ENCODE data around the gene ETF1. TPM values are rescaled to one million over a fixed set of nuclear protein-coding genes. Genes with fewer than 3 reads are reported as not detected.
"Not testable (repeated sequence)": the region's sequence is repeated elsewhere in the genome, so short reads cannot be mapped to it uniquely, and the experiment has no call there.

Gene ETF1
- total RNA-seq, 2 experiments from 2014 or later, result 140 to 156 TPM

- ChIA-PET CTCF (interaction anchor here (1.2 to 1.5 kb wide), 2 partner anchors 12 to 40 kb away, joined by 4 read pairs; no protein-coding TSS in a partner anchor), POLR2A (no interaction called here)
- DNase-seq (no peak), ATAC-seq (no peak)
- Mint-ChIP-seq H3K36me3 (ENCODE audit: low read depth) (no peaks in the 10 kb centered on the region), H3K9me3 (ENCODE audit: low read depth) (no peaks in the 10 kb centered on the region), H3K4me1 (peaks cover 15% of the 10 kb centered on the region), H3K27me3 (peaks cover 21% of the 10 kb centered on the region), H3K27ac (no peak overlapping the region), H3K4me3 (no peak overlapping the region)
- intact Hi-C loops (cut with DNase I, micrococcal nuclease), result no loop called here
Measured at GRCh38 chr5:138489683-138490061, 53.4 kb downstream of the ETF1 start.

GRCh38 chr5:138488481-138488945, 54.5 kb downstream of the ETF1 start:
- H3K27me3 Mint-ChIP-seq, result peaks cover 23% of the 10 kb centered on the region
- peaks cover 15% of the 10 kb centered on the region for H3K4me1 Mint-ChIP-seq
- ATAC-seq (no peak), DNase-seq (no peak)
- no peaks in the 10 kb centered on the region for H3K36me3 Mint-ChIP-seq (ENCODE audit: low read depth)
- intact Hi-C loops (cut with DNase I, micrococcal nuclease), result no loop called here
- ChIA-PET CTCF (no interaction called here), POLR2A (no interaction called here)
- no peak overlapping the region for H3K4me3 Mint-ChIP-seq
- no peaks in the 10 kb centered on the region for H3K9me3 Mint-ChIP-seq (ENCODE audit: low read depth)
- H3K27ac Mint-ChIP-seq, result no peak overlapping the region

GRCh38 chr5:138482638-138483037, 60.4 kb downstream of the ETF1 start:
- ChIA-PET POLR2A (no interaction called here), CTCF (no interaction called here)
- no peak for ATAC-seq
- no peak for DNase-seq
- intact Hi-C loops (cut with DNase I, micrococcal nuclease), result no loop called here
- H3K27ac Mint-ChIP-seq, result no peak overlapping the region
- H3K4me3 Mint-ChIP-seq, result no peak overlapping the region
- no peaks in the 10 kb centered on the region for H3K4me1 Mint-ChIP-seq
- no peaks in the 10 kb centered on the region for H3K36me3 Mint-ChIP-seq (ENCODE audit: low read depth)
- peaks cover 2% of the 10 kb centered on the region for H3K27me3 Mint-ChIP-seq
- H3K9me3 Mint-ChIP-seq (ENCODE audit: low read depth), result no peaks in the 10 kb centered on the region

GRCh38 chr5:138476918-138477317, 66.1 kb downstream of the ETF1 start:
- ATAC-seq, result no peak
- CTCF ChIA-PET, result interaction anchor here (0.6 to 1.0 kb wide), 2 partner anchors 22 to 27 kb away, joined by 3 to 4 read pairs; no protein-coding TSS in a partner anchor
- Mint-ChIP-seq H3K36me3 (ENCODE audit: low read depth) (no peaks in the 10 kb centered on the region), H3K27me3 (no peaks in the 10 kb centered on the region), H3K4me3 (no peak overlapping the region), H3K9me3 (ENCODE audit: low read depth) (no peaks in the 10 kb centered on the region), H3K4me1 (no peaks in the 10 kb centered on the region), H3K27ac (no peak overlapping the region)
- POLR2A ChIA-PET, result no interaction called here
- intact Hi-C loops (cut with DNase I, micrococcal nuclease), result no loop called here
- DNase-seq, result no peak

- H3K9me3 Mint-ChIP-seq (ENCODE audit: low read depth); DNase-seq; H3K27ac Mint-ChIP-seq; H3K27me3 Mint-ChIP-seq; H3K4me1 Mint-ChIP-seq; ATAC-seq; H3K4me3 Mint-ChIP-seq; H3K36me3 Mint-ChIP-seq (ENCODE audit: low read depth); intact Hi-C loops (cut with DNase I, micrococcal nuclease); POLR2A ChIA-PET: not testable (repeated sequence)
- CTCF ChIA-PET, result interaction anchor here (0.7 kb wide), 1 partner anchor 25 kb away, joined by 3 read pairs; no protein-coding TSS in a partner anchor
Measured at GRCh38 chr5:138473151-138473550, 69.9 kb downstream of the ETF1 start.

- CTCF ChIA-PET, result interaction anchor here (1.1 to 1.5 kb wide), 2 partner anchors 23 to 24 kb away, joined by 3 read pairs; no protein-coding TSS in a partner anchor
- Mint-ChIP-seq H3K36me3 (ENCODE audit: low read depth) (peaks cover 14% of the 10 kb centered on the region), H3K4me1 (peaks cover 15% of the 10 kb centered on the region), H3K27me3 (no peaks in the 10 kb centered on the region), H3K27ac (no peak overlapping the region), H3K4me3 (no peak overlapping the region), H3K9me3 (ENCODE audit: low read depth) (no peaks in the 10 kb centered on the region)
- POLR2A ChIA-PET, result no interaction called here
- DNase-seq (no peak), ATAC-seq (no peak)
- intact Hi-C loops (cut with DNase I, micrococcal nuclease), result no loop called here
Measured at GRCh38 chr5:138472353-138472752, 70.7 kb downstream of the ETF1 start.

- Mint-ChIP-seq H3K36me3 (ENCODE audit: low read depth) (peaks cover 26% of the 10 kb centered on the region), H3K4me1 (peaks cover 25% of the 10 kb centered on the region), H3K27me3 (no peaks in the 10 kb centered on the region), H3K27ac (no peak overlapping the region), H3K4me3 (no peak overlapping the region), H3K9me3 (ENCODE audit: low read depth) (no peaks in the 10 kb centered on the region)
- ATAC-seq, result no peak
- no peak for DNase-seq
- intact Hi-C loops (cut with DNase I, micrococcal nuclease), result no loop called here
- ChIA-PET CTCF (interaction anchor here (1.1 to 1.5 kb wide), 3 partner anchors 19 to 32 kb away, joined by 3 read pairs; partner anchors contain the start of gene REEP2), POLR2A (interaction anchor here (0.6 kb wide), 1 partner anchor 32 kb away, joined by 3 read pairs; no protein-coding TSS in a partner anchor)
Measured at GRCh38 chr5:138471052-138471361, 72.0 kb downstream of the ETF1 start.

- Mint-ChIP-seq H3K4me1 (peaks cover 25% of the 10 kb centered on the region), H3K36me3 (ENCODE audit: low read depth) (peaks cover 27% of the 10 kb centered on the region), H3K9me3 (ENCODE audit: low read depth) (no peaks in the 10 kb centered on the region), H3K27ac (no peak overlapping the region), H3K4me3 (no peak overlapping the region), H3K27me3 (no peaks in the 10 kb centered on the region)
- POLR2A ChIA-PET, result interaction anchor here (0.6 kb wide), 1 partner anchor 33 kb away, joined by 3 read pairs; no protein-coding TSS in a partner anchor
- ATAC-seq (no peak), DNase-seq (no peak)
- CTCF ChIA-PET, result interaction anchor here (1.1 to 1.5 kb wide), 3 partner anchors 20 to 31 kb away, joined by 3 read pairs; partner anchors contain the start of gene REEP2
- intact Hi-C loops (cut with DNase I, micrococcal nuclease), result no loop called here
Measured at GRCh38 chr5:138470322-138471051, 72.5 kb downstream of the ETF1 start.

GRCh38 chr5:138469540-138470321, 73.3 kb downstream of the ETF1 start:
- ChIA-PET POLR2A (no interaction called here), CTCF (interaction anchor here (0.6 to 1.4 kb wide), 2 partner anchors 32 to 91 kb away, joined by 3 to 4 read pairs; no protein-coding TSS in a partner anchor)
- H3K27me3 Mint-ChIP-seq, result no peaks in the 10 kb centered on the region
- peak; percentile 17 for DNase-seq
- intact Hi-C loops (cut with DNase I, micrococcal nuclease), result loop anchor here (10.0 kb wide), 3 partner anchors 725 to 1095 kb away; partner anchors contain the start of genes SIL1 (in 1 of the 2) and UBE2D2 (in 1 of the 2)
- H3K4me1 Mint-ChIP-seq, result peaks cover 25% of the 10 kb centered on the region
- H3K4me3 Mint-ChIP-seq, result no peak overlapping the region
- no peaks in the 10 kb centered on the region for H3K9me3 Mint-ChIP-seq (ENCODE audit: low read depth)
- no peak overlapping the region for H3K27ac Mint-ChIP-seq
- no peak for ATAC-seq
- H3K36me3 Mint-ChIP-seq (ENCODE audit: low read depth), result peaks cover 29% of the 10 kb centered on the region

GRCh38 chr5:138468966-138469539, 74.0 kb downstream of the ETF1 start:
- H3K4me3 Mint-ChIP-seq, result peak overlapping the region; percentile 77
- CTCF ChIA-PET, result interaction anchor here (0.6 to 1.4 kb wide), 2 partner anchors 33 to 91 kb away, joined by 3 to 4 read pairs; no protein-coding TSS in a partner anchor

More at GRCh38 chr5:138468966-138469539, 74.0 kb downstream of the ETF1 start:
- no peak for DNase-seq
- no peaks in the 10 kb centered on the region for H3K9me3 Mint-ChIP-seq (ENCODE audit: low read depth)
- H3K4me1 Mint-ChIP-seq, result peaks cover 25% of the 10 kb centered on the region
- H3K27ac Mint-ChIP-seq, result peak overlapping the region; percentile 48
- H3K27me3 Mint-ChIP-seq, result no peaks in the 10 kb centered on the region
- peaks cover 29% of the 10 kb centered on the region for H3K36me3 Mint-ChIP-seq (ENCODE audit: low read depth)
- no peak for ATAC-seq
- POLR2A ChIA-PET, result no interaction called here
- intact Hi-C loops (cut with DNase I, micrococcal nuclease), result loop anchor here (10.0 kb wide), 3 partner anchors 726 to 1096 kb away; partner anchors contain the start of genes SIL1 (in 1 of the 2) and UBE2D2 (in 1 of the 2)
